GM12875 (cell line): Measurements from ENCODE around the gene ITIH3.
A peak's percentile ranks its signal among the peaks of the same experiment; 100 is the strongest.

Experiments
- H3K4me3 ChIP-seq: one replicate; pipeline ENCODE4 v1.5.1; 2011; ENCODE audit warnings: low read depth, low read length, control low read depth
- CTCF ChIP-seq: IDR thresholded peaks from 2 replicates; pipeline ENCODE4 v1.5.1; 2011; ENCODE audit warnings: low read depth, mild to moderate bottlenecking, control low read depth, inconsistent platforms, low read length, moderate library complexity, borderline replicate concordance; ENCODE audit not compliant: insufficient read depth

ITIH3 gene

GRCh38 chr3:52792961-52793695 lies 1.5 kb upstream of the ITIH3 start:
- H3K4me3 ChIP-seq, result no peak overlapping the region
- TF ChIP-seq CTCF, result no peak

GRCh38 chr3:52793702-52794611 lies 639 bp upstream of the ITIH3 start:
- H3K4me3 ChIP-seq, result no peak overlapping the region
- no peak for TF ChIP-seq CTCF

GRCh38 chr3:52795298-52795900 lies 803 bp downstream of the ITIH3 start:
- no peak for TF ChIP-seq CTCF
- H3K4me3 ChIP-seq, result no peak overlapping the region

- no peak overlapping the region for H3K4me3 ChIP-seq
- no peak for TF ChIP-seq CTCF
These were observed 1.8 kb downstream of the ITIH3 start for GRCh38 chr3:52796411-52796810.

GRCh38 chr3:52798376-52798977 lies 3.9 kb downstream of the ITIH3 start:
- TF ChIP-seq CTCF, result no peak

GRCh38 chr3:52798978-52799476 lies 4.4 kb downstream of the ITIH3 start:
- TF ChIP-seq CTCF, result peak; percentile 75
- H3K4me3 ChIP-seq, result no peak overlapping the region

More at GRCh38 chr3:52798376-52798977, 3.9 kb downstream of the ITIH3 start:
- H3K4me3 ChIP-seq, result no peak overlapping the region
